Mammary epithelial cell (primary cell): ENCODE measurements around the gene ASH1L.

Experiments
- EZH2 ChIP-seq: IDR thresholded peaks from 2 replicates; pipeline ENCODE4 v1.6.1; 2012; ENCODE audit warnings: low read length, inconsistent platforms, borderline replicate concordance
- TF ChIP-seq, protein P1 (sequence below), 2 donors: IDR thresholded peaks in 1 of 2; conservative IDR thresholded peaks in 1 of 2; 2 replicates each; pipeline ENCODE4 v1.5.1; 2011 to 2012; ENCODE audit warnings: inconsistent platforms in 2 of 2, low read length in 2 of 2, mild to moderate bottlenecking in 2 of 2, control low read depth in 1 of 2, low read depth in 1 of 2; ENCODE audit not compliant: insufficient read depth in 1 of 2; ENCODE audit errors: extremely low read depth in 1 of 2

DNA sequence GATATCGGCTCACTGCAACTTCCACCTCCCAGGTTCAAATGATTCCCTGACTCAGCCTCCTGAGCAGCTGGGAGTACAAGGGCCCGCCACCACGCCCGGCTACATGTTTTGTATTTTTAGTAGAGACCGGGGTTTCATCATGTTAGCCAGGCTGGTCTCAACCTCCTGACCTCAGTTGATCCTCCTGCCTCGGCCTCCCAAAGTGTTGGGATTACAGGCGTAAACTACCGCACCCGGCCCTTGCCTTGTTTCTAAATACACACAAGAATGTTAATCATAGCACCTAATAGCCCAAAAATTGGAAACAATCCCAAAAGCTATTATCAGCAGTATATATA, 46.3 kb upstream of the ASH1L start:
- TF ChIP-seq, protein P1, sequence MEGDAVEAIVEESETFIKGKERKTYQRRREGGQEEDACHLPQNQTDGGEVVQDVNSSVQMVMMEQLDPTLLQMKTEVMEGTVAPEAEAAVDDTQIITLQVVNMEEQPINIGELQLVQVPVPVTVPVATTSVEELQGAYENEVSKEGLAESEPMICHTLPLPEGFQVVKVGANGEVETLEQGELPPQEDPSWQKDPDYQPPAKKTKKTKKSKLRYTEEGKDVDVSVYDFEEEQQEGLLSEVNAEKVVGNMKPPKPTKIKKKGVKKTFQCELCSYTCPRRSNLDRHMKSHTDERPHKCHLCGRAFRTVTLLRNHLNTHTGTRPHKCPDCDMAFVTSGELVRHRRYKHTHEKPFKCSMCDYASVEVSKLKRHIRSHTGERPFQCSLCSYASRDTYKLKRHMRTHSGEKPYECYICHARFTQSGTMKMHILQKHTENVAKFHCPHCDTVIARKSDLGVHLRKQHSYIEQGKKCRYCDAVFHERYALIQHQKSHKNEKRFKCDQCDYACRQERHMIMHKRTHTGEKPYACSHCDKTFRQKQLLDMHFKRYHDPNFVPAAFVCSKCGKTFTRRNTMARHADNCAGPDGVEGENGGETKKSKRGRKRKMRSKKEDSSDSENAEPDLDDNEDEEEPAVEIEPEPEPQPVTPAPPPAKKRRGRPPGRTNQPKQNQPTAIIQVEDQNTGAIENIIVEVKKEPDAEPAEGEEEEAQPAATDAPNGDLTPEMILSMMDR (conservative IDR thresholded peaks at IDR 0.05 in 1 of 2, IDR thresholded peaks at IDR 0.05 in 1 of 2; ENCODE audit: extremely low read depth in 1 of 2, insufficient read depth in 1 of 2, low read depth in 1 of 2, low read length in 2 of 2): no peak
- TF ChIP-seq EZH2: no peak
